ENCODE data around the gene RRAGD. TPM values are rescaled to one million over a fixed set of nuclear protein-coding genes. Genes with fewer than 3 reads are reported as not detected.

Gene RRAGD
- total and polyA plus RNA-seq, 11 donors, result 25.8 to 147 (median 96.7) TPM

GRCh38 chr6:89432875-89433251 lies 20.8 kb upstream of the RRAGD start, which contains the start of gene ANKRD6:
Gene ANKRD6 (plus strand): TSS chr6:89433152. CDS start chr6:89566977, 133,825 bp downstream.
- peak within 1 kb of the TSS in 5 of 12 donors; percentile 28 to 72 (median 60) for H3K27ac ChIP-seq
- TF ChIP-seq CTCF (IDR thresholded peaks at IDR 0.05) (peak; percentile 49 to 99 (median 90)), POLR2A (IDR thresholded peaks at IDR 0.05) (peak in 1 of 2 donors; percentile 19)
- H3K9me3 ChIP-seq, result no peaks in the 10 kb centered on the region
- no peaks in the 10 kb centered on the region for H3K36me3 ChIP-seq
- H3K4me3 ChIP-seq, result peak within 1 kb of the TSS; percentile 75 to 99 (median 88)
- intact Hi-C loops (cut with DNase I), result loop anchor here (1.0 to 10.0 kb wide), 7 partner anchors 164 to 252 kb away; no protein-coding TSS in a partner anchor
- DNase-seq, result peak; percentile 69 to 90 (median 81)
- peaks cover 0 to 29% (median 8%) of the 10 kb centered on the region in 12 donors for H3K4me1 ChIP-seq
- ATAC-seq, result peak; percentile 82 to 97 (median 96)
- WGBS, 4 donors, result 0% methylated on average over 3 to 38 of the region's 38 CpGs
- no peaks in the 10 kb centered on the region for H3K27me3 ChIP-seq

- ATAC-seq, result no peak
- H3K4me3 ChIP-seq, result no peak overlapping the region
- intact Hi-C loops (cut with DNase I), result loop anchor here in 3 of 10 donors (5.0 to 10.0 kb wide), 3 partner anchors 167 to 254 kb away; no protein-coding TSS in a partner anchor
These were observed 18.3 kb upstream of the RRAGD start for GRCh38 chr6:89430201-89430962.

GRCh38 chr6:89416796-89417195 lies 4.7 kb upstream of the RRAGD start:
- H3K4me1 ChIP-seq, result peaks cover 0 to 13% (median 8%) of the 10 kb centered on the region in 12 donors
- H3K36me3 ChIP-seq, result no peaks in the 10 kb centered on the region
- no peaks in the 10 kb centered on the region for H3K9me3 ChIP-seq
- H3K4me3 ChIP-seq, result no peak overlapping the region
- H3K27ac ChIP-seq, result no peak overlapping the region
- TF ChIP-seq POLR2A (IDR thresholded peaks at IDR 0.05) (no peak), CTCF (IDR thresholded peaks at IDR 0.05) (no peak)
- DNase-seq (no peak), ATAC-seq (no peak)
- intact Hi-C loops (cut with DNase I), result no loop called here
- 91 to 97% (median 95%) methylated on average over 1 of the region's 1 CpG for WGBS, 4 donors
- H3K27me3 ChIP-seq, result no peaks in the 10 kb centered on the region

More at GRCh38 chr6:89430201-89430962, 18.3 kb upstream of the RRAGD start:
- no peaks in the 10 kb centered on the region for H3K27me3 ChIP-seq
- no peak overlapping the region for H3K27ac ChIP-seq
- H3K36me3 ChIP-seq, result no peaks in the 10 kb centered on the region
- no peak for DNase-seq
- 40 to 49% (median 44%) methylated on average over 7 of the region's 7 CpGs for WGBS, 4 donors
- H3K4me1 ChIP-seq, result peaks cover 0 to 20% (median 7%) of the 10 kb centered on the region in 12 donors
- TF ChIP-seq CTCF (IDR thresholded peaks at IDR 0.05), result no peak
- no peaks in the 10 kb centered on the region for H3K9me3 ChIP-seq

- intact Hi-C loops (cut with DNase I), result no loop called here
These were observed 3.1 kb upstream of the RRAGD start for GRCh38 chr6:89415185-89415584.

More at GRCh38 chr6:89415185-89415584, 3.1 kb upstream of the RRAGD start:
- Histone ChIP-seq H3K36me3 (no peaks in the 10 kb centered on the region), H3K9me3 (no peaks in the 10 kb centered on the region), H3K27me3 (no peaks in the 10 kb centered on the region), H3K27ac (no peak overlapping the region), H3K4me1 (peaks cover 0 to 22% (median 9%) of the 10 kb centered on the region in 12 donors), H3K4me3 (no peak overlapping the region)
- DNase-seq (no peak), ATAC-seq (no peak)
- 88 to 94% (median 90%) methylated on average over 2 of the region's 2 CpGs for WGBS, 4 donors
- TF ChIP-seq CTCF (IDR thresholded peaks at IDR 0.05) (no peak), POLR2A (IDR thresholded peaks at IDR 0.05) (no peak)

Data from heart left ventricle (tissue), 16 donors.